BJ (cell line): ENCODE results near the gene DTX2. TPM values are rescaled to one million over a fixed set of nuclear protein-coding genes. Genes with fewer than 3 reads are reported as not detected.
"Not testable (repeated sequence)": the region's sequence is repeated elsewhere in the genome, so short reads cannot be mapped to it uniquely, and the experiment has no call there.

Source experiments
- CTCF ChIA-PET: fragments of 350-600 bp; formaldehyde crosslinking; extraction: SDS; loops from one replicate; lab custom pipeline; 2021; ENCODE audit warnings: antibody characterized with exemption, inconsistent platforms; lab: Yijun Ruan, JAX
- POLR2A ChIA-PET: fragments of 300-600 bp; sonication (Branson Sonifier 250); formaldehyde crosslinking; extraction: SDS; loops from one replicate; lab custom pipeline; 2021; ENCODE audit warnings: antibody characterized with exemption; lab: Charles Lee
- DNase-seq: peaks from one replicate; pipeline ENCODE4 v3.0.0-alpha.2; 2011; ENCODE audit warnings: low read depth
- H3K27me3 ChIP-seq: 2 replicates; pipeline ENCODE4 v1.6.0; 2011; ENCODE audit warnings: low read length; ENCODE audit not compliant: control insufficient read depth, insufficient read depth
- H3K36me3 ChIP-seq: 2 replicates; pipeline ENCODE4 v1.5.1; 2011; ENCODE audit warnings: low read length; ENCODE audit not compliant: control insufficient read depth, insufficient read depth
- H3K4me3 ChIP-seq: 2 replicates; pipeline ENCODE4 v1.5.1; 2011; ENCODE audit warnings: low read depth, mild to moderate bottlenecking, control low read depth, low read length
- CTCF ChIP-seq: IDR thresholded peaks from 2 replicates; pipeline ENCODE4 v1.5.1; 2011; ENCODE audit warnings: low read depth, mild to moderate bottlenecking, control low read depth, inconsistent platforms, low read length, moderate library complexity; ENCODE audit not compliant: insufficient read depth
- polyA plus RNA-seq: library from polyadenylated mRNA; depleted of rRNA; stranded (reverse); fragments of >200 nt; gene quantifications from 2 replicates; pipeline ENCODE4 v1.2.3, GENCODE V29; 2011

Gene DTX2
- polyA plus RNA-seq, 1 experiment: 3.3 TPM

GRCh38 chr7:76506081-76506440, 44.6 kb downstream of the DTX2 start:
- TF ChIP-seq CTCF: no peak
- no peaks in the 10 kb centered on the region for H3K27me3 ChIP-seq
- no peak for DNase-seq
- H3K36me3 ChIP-seq: peaks cover 2% of the 10 kb centered on the region
- CTCF ChIA-PET: no interaction called here
- H3K4me3 ChIP-seq: no peak overlapping the region
- POLR2A ChIA-PET: no interaction called here

DNA sequence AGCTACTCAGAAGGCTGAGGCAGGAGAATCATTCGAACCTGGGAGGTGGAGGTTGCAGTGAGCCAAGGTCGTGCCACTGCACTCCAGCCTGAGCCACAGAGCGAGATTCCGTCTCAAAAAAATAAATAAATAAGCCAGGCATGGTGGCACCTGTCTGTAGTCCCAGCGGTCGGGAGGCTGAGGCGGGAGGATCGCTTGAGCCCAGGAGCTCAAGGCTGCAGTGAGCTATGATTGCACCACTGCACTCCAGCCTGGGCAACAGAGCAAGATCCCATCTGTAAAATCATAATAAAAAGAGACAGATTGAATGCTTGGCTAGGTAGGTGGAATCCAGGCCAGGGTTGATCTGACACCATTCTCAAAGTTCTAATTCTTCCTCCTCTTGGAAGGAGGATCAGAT, 45.1 kb downstream of the DTX2 start:
- CTCF ChIA-PET, H3K36me3 ChIP-seq, H3K27me3 ChIP-seq, DNase-seq, POLR2A ChIA-PET, H3K4me3 ChIP-seq: not testable (repeated sequence)

DNA sequence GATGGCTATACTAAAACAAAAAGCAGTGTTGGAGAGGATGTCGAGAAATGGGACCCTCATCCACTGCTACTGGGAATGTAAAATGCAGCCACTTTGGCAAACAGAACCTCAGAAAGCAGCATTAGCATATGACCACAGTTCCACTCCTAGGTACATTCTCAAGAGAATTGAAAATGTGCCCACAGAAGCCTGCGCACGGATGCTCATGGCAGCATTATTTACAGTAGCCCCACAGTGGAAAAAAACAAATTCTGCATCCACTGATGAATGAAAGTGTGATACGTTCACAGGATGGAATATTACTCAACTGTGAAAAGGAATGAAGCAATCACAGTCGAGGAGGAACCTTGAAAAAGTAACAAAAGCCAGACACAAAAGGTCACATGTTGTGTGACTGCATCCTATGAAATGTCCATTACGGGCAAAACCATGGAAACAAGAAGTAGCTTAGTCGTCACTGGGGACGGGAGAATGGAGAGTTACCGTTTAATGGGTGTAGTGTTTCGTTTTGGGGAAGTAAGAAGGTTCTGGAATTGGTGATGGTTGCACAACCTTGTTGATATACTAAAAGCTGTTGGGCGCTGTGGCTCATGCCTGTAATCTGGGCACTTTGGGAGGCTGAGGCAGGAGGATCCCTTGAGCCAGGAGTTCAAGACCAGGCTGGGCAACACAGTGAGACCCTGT, 46.4 kb downstream of the DTX2 start:
- peaks cover 2% of the 10 kb centered on the region; the same call in 1 of the 2 replicates for H3K36me3 ChIP-seq
- CTCF ChIA-PET: no interaction called here
- no peak overlapping the region for H3K4me3 ChIP-seq
- POLR2A ChIA-PET: no interaction called here
- DNase-seq: no peak
- TF ChIP-seq CTCF: no peak
- H3K27me3 ChIP-seq: no peaks in the 10 kb centered on the region

- DNase-seq: no peak
- POLR2A ChIA-PET: interaction anchor here (0.6 kb wide), 1 partner anchor 693 kb away, joined by 21 read pairs; no protein-coding TSS in a partner anchor
- CTCF ChIA-PET: no interaction called here
- H3K27me3 ChIP-seq: no peaks in the 10 kb centered on the region
- peaks cover 2% of the 10 kb centered on the region; the same call in 1 of the 2 replicates for H3K36me3 ChIP-seq
- H3K4me3 ChIP-seq: no peak within 1 kb of the TSS
- no peak for TF ChIP-seq CTCF
Observed at GRCh38 chr7:76509931-76510877, 48.7 kb downstream of the DTX2 start, which contains the start of gene UPK3B. Gene UPK3B, plus strand, starts transcription at chr7:76510552. Its CDS starts 101 bp downstream, at chr7:76510653.

GRCh38 chr7:76511200-76511910, 49.8 kb downstream of the DTX2 start:
- H3K36me3 ChIP-seq, H3K4me3 ChIP-seq, H3K27me3 ChIP-seq, CTCF ChIA-PET, POLR2A ChIA-PET, DNase-seq: not testable (repeated sequence)

GRCh38 chr7:76511911-76512885, 50.7 kb downstream of the DTX2 start:
- CTCF ChIA-PET: interaction anchor here (0.9 kb wide), 1 partner anchor 85 kb away, joined by 3 read pairs; no protein-coding TSS in a partner anchor
- H3K4me3 ChIP-seq, H3K36me3 ChIP-seq, POLR2A ChIA-PET, H3K27me3 ChIP-seq, DNase-seq: not testable (repeated sequence)
